ENCODE results near the gene PHLDB2.

PHLDB2 gene

DNA sequence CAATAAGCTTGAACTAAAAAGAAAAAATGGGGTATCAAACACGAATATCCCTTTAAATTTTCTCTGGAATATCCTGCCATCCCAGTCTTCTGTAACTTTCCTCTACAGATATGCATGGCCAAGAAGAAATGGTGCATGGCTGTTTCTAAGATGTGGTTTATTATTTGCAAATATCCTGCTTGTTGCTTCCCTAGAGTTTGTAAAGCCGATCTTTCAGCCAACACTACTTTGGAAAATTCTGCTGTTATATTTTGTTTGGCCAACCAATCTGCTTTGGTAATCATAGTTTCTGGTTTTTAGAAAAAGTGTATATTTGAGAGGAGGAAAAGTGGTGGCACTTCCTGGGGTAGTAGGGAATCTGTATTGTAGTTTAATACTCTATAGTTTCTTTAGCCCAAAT lies 13.9 kb downstream of the PHLDB2 start:
- no peak overlapping the region for H3K4me2 ChIP-seq (ENCODE audit: low read length, poor library complexity, severe bottlenecking)
- no peak overlapping the region for H3K27ac ChIP-seq (ENCODE audit: low read length, poor library complexity, severe bottlenecking)
- H2BK120ac ChIP-seq (ENCODE audit: low read depth, low read length) = no peak overlapping the region
- H2BK12ac ChIP-seq (ENCODE audit: low read length in 2 of 2) = no peak overlapping the region
- H3K4me3 ChIP-seq (ENCODE audit: insufficient read depth in 1 of 2, low read depth in 1 of 2, low read length in 2 of 2) = no peak overlapping the region
- H3K14ac ChIP-seq (ENCODE audit: low read length in 2 of 2) = no peak overlapping the region
- H3K23ac ChIP-seq (ENCODE audit: low read length in 2 of 2) = no peak overlapping the region
- H3K9me3 ChIP-seq (ENCODE audit: control insufficient read depth, low read length) = no peaks in the 10 kb centered on the region
- peaks cover 3 to 39% of the 10 kb centered on the region in 2 experiments for H3K36me3 ChIP-seq (ENCODE audit: control insufficient read depth in 1 of 2, insufficient read depth in 2 of 2, low read depth in 1 of 2, low read length in 2 of 2)
- H3K79me1 ChIP-seq (replicated peaks; ENCODE audit: low read length, poor library complexity, severe bottlenecking) = peaks cover 12% of the 10 kb centered on the region
- H2BK15ac ChIP-seq (ENCODE audit: low read depth, poor library complexity, severe bottlenecking) = no peak overlapping the region
- peaks cover 5% of the 10 kb centered on the region for H3K4me1 ChIP-seq (ENCODE audit: control insufficient read depth, insufficient read depth, low read depth, low read length)
- H3K18ac ChIP-seq (ENCODE audit: low read depth in 1 of 2, low read length in 2 of 2) = no peak overlapping the region
- no peak overlapping the region for H3K4ac ChIP-seq (ENCODE audit: low read depth in 1 of 2, low read length in 2 of 2)
- DNase-seq = no peak
- H3K9ac ChIP-seq (ENCODE audit: low read length) = peak overlapping the region; percentile 0
- no peaks in the 10 kb centered on the region for H3K27me3 ChIP-seq (ENCODE audit: control insufficient read depth in 1 of 2, insufficient read depth in 1 of 2, low read length in 2 of 2)
- H2BK5ac ChIP-seq (ENCODE audit: low read depth, low read length, poor library complexity, severe bottlenecking) = no peak overlapping the region
- no peak overlapping the region for H2AFZ ChIP-seq (ENCODE audit: low read depth, low read length)
- no peak overlapping the region for H2AK5ac ChIP-seq (ENCODE audit: low read length, severe bottlenecking)
- no peak overlapping the region for H4K91ac ChIP-seq (ENCODE audit: low read length)
- WGBS = 100% methylated on average over 1 of the region's 2 CpGs
- no peak overlapping the region for H4K8ac ChIP-seq (ENCODE audit: low read length)

DNA sequence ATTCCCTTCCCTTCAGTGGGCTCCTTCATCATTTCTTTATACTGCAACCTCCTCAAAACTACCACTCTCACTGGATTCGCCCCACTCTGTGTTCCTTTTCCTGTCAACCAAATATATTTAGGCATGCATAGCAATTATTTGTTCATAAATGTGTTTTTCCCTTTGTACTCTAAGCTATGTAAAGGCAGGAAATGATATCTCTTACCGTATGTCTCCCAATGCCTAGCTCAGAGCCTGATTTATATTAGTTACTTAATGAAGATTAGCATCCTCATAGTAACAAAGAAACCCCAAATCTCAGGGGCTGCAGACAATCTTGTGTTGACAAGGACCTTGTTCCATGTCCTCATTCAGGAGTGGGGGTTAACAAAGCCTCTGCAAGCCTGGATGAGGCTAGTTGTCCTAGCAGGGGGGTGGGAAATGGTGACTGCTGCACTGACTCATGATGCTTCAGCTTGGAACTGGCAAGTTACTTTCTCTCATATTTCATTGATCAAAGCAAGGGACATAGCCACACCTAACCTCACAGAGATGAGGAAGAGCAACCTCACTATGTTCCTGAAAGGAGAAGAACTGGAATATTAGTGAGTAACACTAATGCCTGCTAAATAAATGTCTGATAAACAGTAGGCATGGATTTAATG lies 15.2 kb downstream of the PHLDB2 start:
- no peak overlapping the region for H2BK5ac ChIP-seq (ENCODE audit: low read depth, low read length, poor library complexity, severe bottlenecking)
- DNase-seq = peak; percentile 62
- no CpG with 5 or more reads among the region's 2 CpGs for WGBS

DNA sequence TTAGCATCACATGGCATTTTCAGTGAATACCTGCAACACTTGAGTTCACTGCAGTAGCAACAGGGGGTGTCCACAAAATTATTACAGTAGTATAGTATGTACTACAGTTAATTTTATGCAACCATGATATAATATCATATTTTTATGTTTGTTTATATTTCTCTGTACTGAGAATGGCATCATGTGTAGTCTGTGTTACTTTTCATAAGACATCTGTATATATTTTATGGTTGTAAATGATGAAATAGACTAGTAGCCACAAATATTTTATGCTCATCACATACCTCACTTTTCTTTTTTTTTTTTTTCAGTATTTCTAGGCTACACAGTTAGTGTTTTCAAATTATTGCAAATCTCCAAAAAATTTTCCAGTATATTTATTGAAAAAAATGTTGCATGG lies 22.4 kb downstream of the PHLDB2 start:
- no peak overlapping the region for H3K4me3 ChIP-seq (ENCODE audit: insufficient read depth in 1 of 2, low read depth in 1 of 2, low read length in 2 of 2)
- no peak overlapping the region for H3K4me2 ChIP-seq (ENCODE audit: low read length, poor library complexity, severe bottlenecking)
- H4K8ac ChIP-seq (ENCODE audit: low read length) = no peak overlapping the region
- no peak overlapping the region for H3K4ac ChIP-seq (ENCODE audit: low read depth in 1 of 2, low read length in 2 of 2)
- H3K4me1 ChIP-seq (ENCODE audit: control insufficient read depth, insufficient read depth, low read depth, low read length) = no peaks in the 10 kb centered on the region
- H2AFZ ChIP-seq (ENCODE audit: low read depth, low read length) = no peak overlapping the region
- no peak overlapping the region for H4K91ac ChIP-seq (ENCODE audit: low read length)
- H3K9ac ChIP-seq (ENCODE audit: low read length) = no peak overlapping the region
- H3K14ac ChIP-seq (ENCODE audit: low read length in 2 of 2) = no peak overlapping the region
- H3K23ac ChIP-seq (ENCODE audit: low read length in 2 of 2) = no peak overlapping the region
- H2BK12ac ChIP-seq (ENCODE audit: low read length in 2 of 2) = no peak overlapping the region
- H3K36me3 ChIP-seq (ENCODE audit: control insufficient read depth in 1 of 2, insufficient read depth in 2 of 2, low read depth in 1 of 2, low read length in 2 of 2) = peaks cover 11 to 45% of the 10 kb centered on the region in 2 experiments
- no peak for DNase-seq
- no peak overlapping the region for H2AK5ac ChIP-seq (ENCODE audit: low read length, severe bottlenecking)
- peaks cover 28% of the 10 kb centered on the region for H3K79me1 ChIP-seq (replicated peaks; ENCODE audit: low read length, poor library complexity, severe bottlenecking)
- no peaks in the 10 kb centered on the region for H3K27me3 ChIP-seq (ENCODE audit: control insufficient read depth in 1 of 2, insufficient read depth in 1 of 2, low read length in 2 of 2)
- peaks cover 14% of the 10 kb centered on the region for H3K9me3 ChIP-seq (ENCODE audit: control insufficient read depth, low read length)
- H3K27ac ChIP-seq (ENCODE audit: low read length, poor library complexity, severe bottlenecking) = no peak overlapping the region
- H2BK120ac ChIP-seq (ENCODE audit: low read depth, low read length) = no peak overlapping the region
- H2BK15ac ChIP-seq (ENCODE audit: low read depth, poor library complexity, severe bottlenecking) = no peak overlapping the region
- H2BK5ac ChIP-seq (ENCODE audit: low read depth, low read length, poor library complexity, severe bottlenecking) = no peak overlapping the region
- no peak overlapping the region for H3K18ac ChIP-seq (ENCODE audit: low read depth in 1 of 2, low read length in 2 of 2)

More for the DNA sequence above, 15.2 kb downstream of the PHLDB2 start:
- H2AFZ ChIP-seq (ENCODE audit: low read depth, low read length) = no peak overlapping the region
- peak overlapping the region in 1 of 2 experiments; percentile 24 for H3K4ac ChIP-seq (ENCODE audit: low read depth in 1 of 2, low read length in 2 of 2)
- peaks cover 11% of the 10 kb centered on the region for H3K79me1 ChIP-seq (replicated peaks; ENCODE audit: low read length, poor library complexity, severe bottlenecking)
- peaks cover 3 to 35% of the 10 kb centered on the region in 2 experiments for H3K36me3 ChIP-seq (ENCODE audit: control insufficient read depth in 1 of 2, insufficient read depth in 2 of 2, low read depth in 1 of 2, low read length in 2 of 2)
- H2BK12ac ChIP-seq (ENCODE audit: low read length in 2 of 2) = no peak overlapping the region
- H4K8ac ChIP-seq (ENCODE audit: low read length) = no peak overlapping the region
- no peak overlapping the region for H2AK5ac ChIP-seq (ENCODE audit: low read length, severe bottlenecking)
- peak overlapping the region; percentile 12 for H3K9ac ChIP-seq (ENCODE audit: low read length)
- peak overlapping the region in 1 of 2 experiments; percentile 73 for H3K18ac ChIP-seq (ENCODE audit: low read depth in 1 of 2, low read length in 2 of 2)
- peak overlapping the region; percentile 7 for H3K27ac ChIP-seq (ENCODE audit: low read length, poor library complexity, severe bottlenecking)
- H3K4me1 ChIP-seq (ENCODE audit: control insufficient read depth, insufficient read depth, low read depth, low read length) = peaks cover 3% of the 10 kb centered on the region
- H3K23ac ChIP-seq (ENCODE audit: low read length in 2 of 2) = no peak overlapping the region
- no peaks in the 10 kb centered on the region for H3K9me3 ChIP-seq (ENCODE audit: control insufficient read depth, low read length)
- H4K91ac ChIP-seq (ENCODE audit: low read length) = no peak overlapping the region
- no peaks in the 10 kb centered on the region for H3K27me3 ChIP-seq (ENCODE audit: control insufficient read depth in 1 of 2, insufficient read depth in 1 of 2, low read length in 2 of 2)
- H3K4me3 ChIP-seq (ENCODE audit: insufficient read depth in 1 of 2, low read depth in 1 of 2, low read length in 2 of 2) = no peak overlapping the region
- no peak overlapping the region for H3K4me2 ChIP-seq (ENCODE audit: low read length, poor library complexity, severe bottlenecking)
- no peak overlapping the region for H2BK120ac ChIP-seq (ENCODE audit: low read depth, low read length)
- H2BK15ac ChIP-seq (ENCODE audit: low read depth, poor library complexity, severe bottlenecking) = no peak overlapping the region
- no peak overlapping the region for H3K14ac ChIP-seq (ENCODE audit: low read length in 2 of 2)

DNA sequence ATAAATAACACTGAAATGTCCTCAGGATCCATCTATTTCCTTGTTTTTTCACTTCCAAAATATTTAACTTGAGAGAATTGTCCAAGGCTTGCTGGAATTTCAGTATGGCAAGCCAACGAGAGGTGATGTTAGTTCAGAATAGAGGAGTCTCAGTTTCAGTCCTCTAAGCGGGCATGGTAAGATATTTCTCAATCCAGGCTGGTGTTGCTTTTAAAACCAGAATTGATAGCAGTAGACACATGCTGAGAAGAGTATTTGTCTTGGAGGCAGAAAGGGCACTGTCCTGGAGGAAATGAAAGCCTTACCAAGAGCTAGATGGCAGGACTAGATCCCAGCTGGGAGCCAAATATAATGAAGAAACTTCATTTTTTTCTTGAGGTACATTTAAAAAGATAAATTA lies 23.1 kb downstream of the PHLDB2 start:
- Histone ChIP-seq H3K4me3 (ENCODE audit: insufficient read depth in 1 of 2, low read depth in 1 of 2, low read length in 2 of 2) (no peak overlapping the region), H2BK12ac (ENCODE audit: low read length in 2 of 2) (no peak overlapping the region), H3K27ac (ENCODE audit: low read length, poor library complexity, severe bottlenecking) (no peak overlapping the region), H3K79me1 (replicated peaks; ENCODE audit: low read length, poor library complexity, severe bottlenecking) (peaks cover 29% of the 10 kb centered on the region), H2BK5ac (ENCODE audit: low read depth, low read length, poor library complexity, severe bottlenecking) (no peak overlapping the region), H4K91ac (ENCODE audit: low read length) (no peak overlapping the region), H2BK120ac (ENCODE audit: low read depth, low read length) (no peak overlapping the region), H3K9ac (ENCODE audit: low read length) (no peak overlapping the region), H3K23ac (ENCODE audit: low read length in 2 of 2) (no peak overlapping the region), H2AFZ (ENCODE audit: low read depth, low read length) (no peak overlapping the region), H3K14ac (ENCODE audit: low read length in 2 of 2) (no peak overlapping the region), H2AK5ac (ENCODE audit: low read length, severe bottlenecking) (no peak overlapping the region), H3K4me1 (ENCODE audit: control insufficient read depth, insufficient read depth, low read depth, low read length) (no peaks in the 10 kb centered on the region), H3K4me2 (ENCODE audit: low read length, poor library complexity, severe bottlenecking) (no peak overlapping the region), H3K36me3 (ENCODE audit: control insufficient read depth in 1 of 2, insufficient read depth in 2 of 2, low read depth in 1 of 2, low read length in 2 of 2) (peaks cover 11 to 52% of the 10 kb centered on the region in 2 experiments), H3K27me3 (ENCODE audit: control insufficient read depth in 1 of 2, insufficient read depth in 1 of 2, low read length in 2 of 2) (no peaks in the 10 kb centered on the region), H3K9me3 (ENCODE audit: control insufficient read depth, low read length) (peaks cover 14% of the 10 kb centered on the region), H3K18ac (ENCODE audit: low read depth in 1 of 2, low read length in 2 of 2) (peak overlapping the region in 1 of 2 experiments; percentile 17), H2BK15ac (ENCODE audit: low read depth, poor library complexity, severe bottlenecking) (no peak overlapping the region), H3K4ac (ENCODE audit: low read depth in 1 of 2, low read length in 2 of 2) (no peak overlapping the region), H4K8ac (ENCODE audit: low read length) (no peak overlapping the region)
- 97% methylated on average over 2 of the region's 2 CpGs for WGBS
- DNase-seq = no peak
